ENCODE results near the gene SEMA5B. TPM values are rescaled to one million over a fixed set of nuclear protein-coding genes. Genes with fewer than 3 reads are reported as not detected.

Gene SEMA5B
- total RNA-seq, 2 donors from 2014 or later = 0.51 to 3.5 TPM

DNA sequence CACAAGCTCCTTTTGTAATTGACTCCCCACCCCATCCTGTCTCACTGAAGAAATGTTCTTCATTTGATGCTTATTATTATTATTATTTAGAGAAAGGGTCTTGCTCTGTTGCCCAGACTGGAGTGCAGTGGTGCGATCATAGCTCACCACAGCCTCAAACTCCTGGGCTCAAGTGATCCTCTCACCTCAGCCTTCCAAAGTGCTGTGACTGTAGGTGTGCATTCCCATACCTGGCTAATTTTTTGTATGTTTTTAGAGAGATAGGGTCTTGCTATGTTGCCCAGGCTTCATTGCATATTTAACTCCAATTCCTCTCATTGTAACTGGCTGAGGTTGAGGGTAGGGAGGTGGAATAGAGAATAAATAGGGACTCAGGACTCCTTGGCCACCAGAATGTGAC lies 22.3 kb downstream of the SEMA5B start:
- no peaks in the 10 kb centered on the region for H3K9me3 ChIP-seq
- no peak for DNase-seq (ENCODE audit: low spot score)
- TF ChIP-seq, protein P1, sequence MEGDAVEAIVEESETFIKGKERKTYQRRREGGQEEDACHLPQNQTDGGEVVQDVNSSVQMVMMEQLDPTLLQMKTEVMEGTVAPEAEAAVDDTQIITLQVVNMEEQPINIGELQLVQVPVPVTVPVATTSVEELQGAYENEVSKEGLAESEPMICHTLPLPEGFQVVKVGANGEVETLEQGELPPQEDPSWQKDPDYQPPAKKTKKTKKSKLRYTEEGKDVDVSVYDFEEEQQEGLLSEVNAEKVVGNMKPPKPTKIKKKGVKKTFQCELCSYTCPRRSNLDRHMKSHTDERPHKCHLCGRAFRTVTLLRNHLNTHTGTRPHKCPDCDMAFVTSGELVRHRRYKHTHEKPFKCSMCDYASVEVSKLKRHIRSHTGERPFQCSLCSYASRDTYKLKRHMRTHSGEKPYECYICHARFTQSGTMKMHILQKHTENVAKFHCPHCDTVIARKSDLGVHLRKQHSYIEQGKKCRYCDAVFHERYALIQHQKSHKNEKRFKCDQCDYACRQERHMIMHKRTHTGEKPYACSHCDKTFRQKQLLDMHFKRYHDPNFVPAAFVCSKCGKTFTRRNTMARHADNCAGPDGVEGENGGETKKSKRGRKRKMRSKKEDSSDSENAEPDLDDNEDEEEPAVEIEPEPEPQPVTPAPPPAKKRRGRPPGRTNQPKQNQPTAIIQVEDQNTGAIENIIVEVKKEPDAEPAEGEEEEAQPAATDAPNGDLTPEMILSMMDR (IDR thresholded peaks at IDR 0.05) = no peak
- no peaks in the 10 kb centered on the region for H3K36me3 ChIP-seq
- H3K4me1 ChIP-seq = no peaks in the 10 kb centered on the region
- no peak overlapping the region for H3K4me3 ChIP-seq
- no peak overlapping the region for H3K27ac ChIP-seq
- H3K27me3 ChIP-seq = no peaks in the 10 kb centered on the region

DNA sequence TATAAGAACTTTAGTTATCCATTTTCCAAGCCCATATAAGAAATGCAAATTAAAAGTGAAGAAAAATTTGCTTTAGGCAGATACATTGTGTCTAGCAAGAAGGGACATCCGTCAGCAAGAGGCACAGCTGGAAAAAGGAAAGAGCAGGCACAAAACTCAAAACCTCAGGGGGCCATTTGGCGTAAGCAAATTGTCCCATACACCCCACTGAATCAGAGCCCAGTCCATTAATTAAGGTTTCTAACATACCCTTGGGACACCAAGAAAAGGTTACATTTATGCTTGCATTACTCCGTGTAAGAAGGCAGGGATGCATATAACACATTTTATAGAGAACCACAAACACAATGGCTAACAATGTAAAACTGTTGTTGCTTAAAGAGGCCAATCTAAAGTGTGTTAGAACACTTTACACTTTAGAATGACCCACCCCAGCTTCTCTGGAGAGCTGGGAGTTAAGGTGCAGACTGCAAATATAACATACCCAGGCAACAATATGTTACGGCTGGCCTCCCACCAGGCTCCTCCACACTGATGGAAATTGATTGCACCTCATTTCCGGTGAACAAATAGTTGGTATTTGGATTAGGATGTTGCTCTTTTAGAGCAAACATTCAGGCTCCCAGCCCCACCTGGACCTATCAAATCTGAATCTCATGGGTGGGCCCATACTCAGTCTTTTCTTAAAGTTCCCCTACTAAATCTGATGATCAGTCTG lies 23.2 kb downstream of the SEMA5B start:
- H3K4me1 ChIP-seq = no peaks in the 10 kb centered on the region
- no peak for DNase-seq (ENCODE audit: low spot score)
- no peaks in the 10 kb centered on the region for H3K27me3 ChIP-seq
- TF ChIP-seq, protein P1 (IDR thresholded peaks at IDR 0.05) = no peak
- H3K27ac ChIP-seq = no peak overlapping the region
- no peaks in the 10 kb centered on the region for H3K9me3 ChIP-seq
- no peaks in the 10 kb centered on the region for H3K36me3 ChIP-seq
- H3K4me3 ChIP-seq = no peak overlapping the region

DNA sequence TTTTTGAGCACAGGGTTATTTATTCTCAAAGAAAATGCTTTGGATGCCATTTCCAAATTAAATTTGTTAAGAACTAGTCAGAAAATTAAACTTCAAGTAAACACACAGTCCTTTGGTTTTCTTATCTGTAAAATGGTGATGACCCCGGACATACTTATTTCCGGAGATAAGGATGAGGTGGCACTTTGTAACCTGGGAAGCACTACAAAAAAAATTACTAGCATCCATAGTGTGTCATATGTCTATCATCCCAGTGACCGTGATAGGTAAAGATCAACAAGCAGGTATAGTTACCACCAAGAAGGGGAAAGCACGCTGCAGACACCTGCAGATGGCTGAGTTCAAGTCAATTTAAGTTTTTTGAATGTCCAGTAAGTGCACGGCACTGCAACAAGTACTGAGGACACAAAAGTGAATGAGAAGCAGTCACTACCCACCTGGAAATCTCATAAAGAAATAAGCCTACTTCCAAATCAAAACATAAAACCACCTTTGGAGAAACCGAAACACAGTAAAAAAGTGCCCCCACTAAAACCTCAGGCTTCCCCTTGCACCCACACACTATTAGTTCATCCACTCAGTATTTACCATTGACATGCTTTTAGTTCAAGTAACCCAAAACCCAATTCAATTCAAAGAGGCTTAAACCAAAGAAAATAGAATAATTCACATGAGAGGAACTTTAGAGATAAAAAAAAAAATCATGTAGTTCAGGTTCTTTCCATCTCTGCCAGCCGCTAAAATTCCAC lies 24.6 kb downstream of the SEMA5B start:
- Histone ChIP-seq H3K4me1 (no peaks in the 10 kb centered on the region), H3K27ac (no peak overlapping the region), H3K27me3 (no peaks in the 10 kb centered on the region), H3K4me3 (no peak overlapping the region), H3K9me3 (no peaks in the 10 kb centered on the region), H3K36me3 (no peaks in the 10 kb centered on the region)
- DNase-seq (ENCODE audit: low spot score) = no peak
- TF ChIP-seq, protein P1 (IDR thresholded peaks at IDR 0.05) = no peak

DNA sequence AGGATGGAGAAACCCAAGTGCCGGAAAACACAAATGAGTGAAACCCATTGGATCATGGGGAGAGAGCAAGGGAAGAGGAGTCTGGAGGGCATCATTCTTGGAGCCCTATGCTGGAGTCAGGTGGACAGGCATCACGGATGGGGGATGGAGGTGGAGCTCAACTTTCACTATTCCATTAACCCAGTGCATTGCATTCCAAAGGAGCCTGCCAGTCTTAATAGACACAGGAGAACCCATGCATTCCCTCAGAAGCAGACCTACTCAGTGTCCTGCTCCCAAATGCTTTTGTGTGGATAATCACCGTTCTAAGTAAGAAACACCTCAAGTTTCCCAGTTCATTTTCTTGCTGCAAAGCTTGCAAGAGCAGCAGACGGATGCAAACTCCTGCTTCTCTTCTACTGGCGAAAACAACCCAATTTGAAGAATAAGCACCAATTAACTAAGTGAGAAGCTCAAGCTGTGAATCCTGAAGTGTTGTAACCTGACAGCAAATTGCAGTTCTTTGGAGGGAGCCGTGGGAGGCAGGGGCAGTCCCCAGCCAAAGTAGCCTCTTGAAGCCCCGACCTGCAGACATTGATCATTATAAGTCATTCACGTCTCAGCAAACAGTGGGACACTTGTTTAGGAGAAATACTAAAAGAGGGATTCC lies 25.3 kb downstream of the SEMA5B start:
- Histone ChIP-seq H3K4me3 (no peak overlapping the region), H3K36me3 (no peaks in the 10 kb centered on the region), H3K9me3 (no peaks in the 10 kb centered on the region), H3K27ac (no peak overlapping the region), H3K27me3 (no peaks in the 10 kb centered on the region), H3K4me1 (no peaks in the 10 kb centered on the region)
- TF ChIP-seq, protein P1 (IDR thresholded peaks at IDR 0.05) = no peak
- no peak for DNase-seq (ENCODE audit: low spot score)

DNA sequence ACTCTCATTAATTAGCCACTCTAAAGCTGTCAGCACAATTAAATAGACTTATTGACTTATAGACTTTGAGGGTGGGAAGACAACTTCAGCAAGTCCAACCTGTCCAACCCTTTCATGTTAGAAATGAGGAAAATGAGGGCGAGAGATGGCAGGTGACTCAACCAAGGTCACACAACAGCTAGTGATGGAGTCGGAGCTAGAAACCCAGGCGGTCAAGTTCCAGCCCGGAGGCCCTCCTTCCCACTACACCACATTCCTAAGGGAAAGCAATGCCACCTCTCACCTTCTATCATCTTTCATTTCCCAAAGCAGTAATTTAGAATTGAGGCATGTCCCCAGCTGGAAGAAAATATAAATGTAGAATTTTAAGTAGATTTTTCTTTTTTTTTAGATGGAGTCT lies 28.7 kb downstream of the SEMA5B start:
- H3K9me3 ChIP-seq = no peaks in the 10 kb centered on the region
- TF ChIP-seq, protein P1 (IDR thresholded peaks at IDR 0.05) = no peak
- H3K4me1 ChIP-seq = peaks cover 0 to 12% of the 10 kb centered on the region in 2 donors
- no peak for DNase-seq (ENCODE audit: low spot score)
- no peaks in the 10 kb centered on the region for H3K36me3 ChIP-seq
- no peak overlapping the region for H3K4me3 ChIP-seq
- no peaks in the 10 kb centered on the region for H3K27me3 ChIP-seq
- no peak overlapping the region for H3K27ac ChIP-seq

All from right atrium auricular region (tissue), 2 donors.